Stomach (tissue), 4 donors: ENCODE data around the gene EIF5AL1.

Experiments
- POLR2A ChIP-seq, 4 donors: fragments of 450-650 bp; IDR thresholded peaks; one replicate each; pipeline ENCODE4 v1.6.1; 2016; ENCODE audit warnings: antibody characterized with exemption in 4 of 4, control low read depth in 2 of 4, mild to moderate bottlenecking in 1 of 4, moderate library complexity in 1 of 4
- TF ChIP-seq, protein P1 (sequence below), 7 experiments: fragments of 450-650 bp in 4 of 7; fragments of 200-600 bp in 3 of 7; sonication (generic) in 3 of 7; IDR thresholded peaks; one replicate each; pipeline ENCODE4 v1.5.1; 2016 to 2019; ENCODE audit warnings: antibody characterized with exemption in 7 of 7, control low read depth in 2 of 7, mild to moderate bottlenecking in 1 of 7

DNA sequence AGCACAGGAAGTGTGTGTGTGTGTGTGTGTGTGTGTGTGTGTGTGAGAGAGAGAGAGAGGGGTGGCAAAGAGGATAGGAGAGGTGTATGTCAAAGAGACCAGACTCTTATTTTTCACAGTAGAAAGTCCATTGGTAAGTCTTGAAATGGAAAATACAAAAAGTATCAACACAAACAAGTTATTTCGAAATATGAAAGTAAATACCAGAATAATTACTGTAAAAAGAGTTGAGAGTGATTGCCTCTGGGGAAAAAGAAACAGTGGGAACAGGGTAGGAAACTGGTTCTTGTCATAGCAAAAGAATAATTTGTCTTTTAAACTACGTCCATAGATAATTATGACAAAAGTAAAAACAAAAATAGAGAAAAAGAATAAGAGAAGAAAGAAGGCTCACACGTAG, 29.0 kb upstream of the EIF5AL1 start:
- no peak for TF ChIP-seq POLR2A (IDR thresholded peaks at IDR 0.05)
- TF ChIP-seq, protein P1, sequence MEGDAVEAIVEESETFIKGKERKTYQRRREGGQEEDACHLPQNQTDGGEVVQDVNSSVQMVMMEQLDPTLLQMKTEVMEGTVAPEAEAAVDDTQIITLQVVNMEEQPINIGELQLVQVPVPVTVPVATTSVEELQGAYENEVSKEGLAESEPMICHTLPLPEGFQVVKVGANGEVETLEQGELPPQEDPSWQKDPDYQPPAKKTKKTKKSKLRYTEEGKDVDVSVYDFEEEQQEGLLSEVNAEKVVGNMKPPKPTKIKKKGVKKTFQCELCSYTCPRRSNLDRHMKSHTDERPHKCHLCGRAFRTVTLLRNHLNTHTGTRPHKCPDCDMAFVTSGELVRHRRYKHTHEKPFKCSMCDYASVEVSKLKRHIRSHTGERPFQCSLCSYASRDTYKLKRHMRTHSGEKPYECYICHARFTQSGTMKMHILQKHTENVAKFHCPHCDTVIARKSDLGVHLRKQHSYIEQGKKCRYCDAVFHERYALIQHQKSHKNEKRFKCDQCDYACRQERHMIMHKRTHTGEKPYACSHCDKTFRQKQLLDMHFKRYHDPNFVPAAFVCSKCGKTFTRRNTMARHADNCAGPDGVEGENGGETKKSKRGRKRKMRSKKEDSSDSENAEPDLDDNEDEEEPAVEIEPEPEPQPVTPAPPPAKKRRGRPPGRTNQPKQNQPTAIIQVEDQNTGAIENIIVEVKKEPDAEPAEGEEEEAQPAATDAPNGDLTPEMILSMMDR (IDR thresholded peaks at IDR 0.05): no peak
